Measurements from ENCODE around the gene CCDC93.

CCDC93 gene

DNA sequence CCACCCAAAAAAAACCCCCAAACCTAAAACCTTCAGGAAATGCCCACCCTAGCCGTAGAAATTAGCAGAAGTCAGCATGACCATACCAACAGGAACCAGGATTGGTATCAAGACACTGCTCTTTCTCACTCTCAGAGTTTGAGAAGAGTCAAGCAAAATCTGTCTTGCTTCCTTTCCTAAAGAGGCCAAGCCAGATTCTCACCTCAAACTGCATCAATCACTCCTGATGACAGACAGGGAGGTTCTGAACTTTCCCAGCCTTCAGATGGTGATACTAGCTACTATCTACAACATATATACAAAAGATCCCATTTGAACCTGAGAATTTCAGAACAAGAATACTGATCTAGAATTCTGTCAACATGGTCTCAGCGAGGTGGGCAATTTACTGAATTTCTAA is 29.7 kb downstream of the CCDC93 start:
- no peak for DNase-seq

DNA sequence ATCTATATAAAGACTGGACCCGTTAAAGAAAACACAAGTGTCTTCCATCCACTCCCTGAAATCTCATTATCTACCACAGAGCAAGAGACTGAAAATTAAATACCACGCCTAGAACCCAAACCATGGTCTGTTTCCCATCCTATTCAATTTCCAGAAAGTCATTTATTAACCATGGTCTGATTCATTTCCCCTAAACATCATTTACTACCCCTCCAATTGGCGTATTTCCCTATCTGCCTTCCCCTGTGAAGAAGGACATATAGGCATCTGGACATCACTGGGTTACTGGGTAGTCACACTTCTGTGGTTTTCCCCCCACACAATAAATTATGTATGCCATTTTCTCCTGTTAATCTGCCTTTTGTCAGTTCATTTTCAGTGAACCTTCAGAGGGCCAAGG is 30.8 kb downstream of the CCDC93 start:
- DNase-seq = no peak

DNA sequence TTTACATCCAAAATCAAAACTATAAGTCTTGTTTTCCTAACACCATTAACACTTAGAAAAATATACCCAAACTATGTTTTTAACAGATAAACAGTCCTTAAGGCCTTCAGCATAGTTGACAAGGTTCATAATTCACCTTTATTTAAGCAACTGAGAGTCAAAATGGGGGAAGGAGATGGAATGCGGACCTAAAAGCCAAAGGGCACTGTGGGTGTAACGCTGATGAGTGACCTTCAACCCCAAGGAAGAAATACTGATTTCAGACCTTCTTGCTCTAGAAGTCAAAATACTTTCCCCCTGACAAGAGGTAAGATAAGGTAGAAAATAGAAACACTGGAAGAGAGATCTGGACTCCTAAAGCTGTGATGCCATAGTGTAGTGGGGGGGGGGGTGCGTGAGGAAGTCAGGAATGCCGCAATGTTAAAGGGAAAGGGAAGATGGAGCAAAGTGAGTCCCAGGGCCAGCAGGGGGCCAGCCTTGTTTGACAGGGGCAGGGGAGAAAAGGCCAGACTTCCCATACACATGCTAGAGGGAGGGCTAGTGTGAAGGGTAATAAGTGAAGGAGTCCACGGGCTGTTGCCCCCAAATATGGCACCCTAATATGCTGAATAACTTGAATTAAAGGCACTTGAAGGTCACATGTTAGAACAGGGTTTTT is 31.4 kb downstream of the CCDC93 start:
- no peak for DNase-seq

DNA sequence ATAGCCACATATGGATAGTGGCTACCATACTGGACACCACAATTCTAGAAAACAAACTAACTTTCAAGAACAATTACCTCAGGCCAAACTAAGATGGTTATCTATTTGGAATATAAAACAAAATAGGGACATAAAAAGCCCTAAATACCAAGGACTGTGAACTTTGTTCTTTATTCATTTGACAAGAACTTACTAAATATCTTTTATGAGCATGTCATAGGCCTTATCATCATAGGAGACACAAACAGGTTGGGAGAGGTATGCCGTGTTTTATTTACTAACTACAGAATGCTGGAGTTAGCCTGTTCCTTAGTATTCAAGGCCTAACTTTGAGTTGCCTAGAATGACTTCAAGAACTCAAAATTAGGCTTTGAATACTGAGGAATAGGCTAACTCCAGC is 32.1 kb downstream of the CCDC93 start:
- DNase-seq = no peak

DNA sequence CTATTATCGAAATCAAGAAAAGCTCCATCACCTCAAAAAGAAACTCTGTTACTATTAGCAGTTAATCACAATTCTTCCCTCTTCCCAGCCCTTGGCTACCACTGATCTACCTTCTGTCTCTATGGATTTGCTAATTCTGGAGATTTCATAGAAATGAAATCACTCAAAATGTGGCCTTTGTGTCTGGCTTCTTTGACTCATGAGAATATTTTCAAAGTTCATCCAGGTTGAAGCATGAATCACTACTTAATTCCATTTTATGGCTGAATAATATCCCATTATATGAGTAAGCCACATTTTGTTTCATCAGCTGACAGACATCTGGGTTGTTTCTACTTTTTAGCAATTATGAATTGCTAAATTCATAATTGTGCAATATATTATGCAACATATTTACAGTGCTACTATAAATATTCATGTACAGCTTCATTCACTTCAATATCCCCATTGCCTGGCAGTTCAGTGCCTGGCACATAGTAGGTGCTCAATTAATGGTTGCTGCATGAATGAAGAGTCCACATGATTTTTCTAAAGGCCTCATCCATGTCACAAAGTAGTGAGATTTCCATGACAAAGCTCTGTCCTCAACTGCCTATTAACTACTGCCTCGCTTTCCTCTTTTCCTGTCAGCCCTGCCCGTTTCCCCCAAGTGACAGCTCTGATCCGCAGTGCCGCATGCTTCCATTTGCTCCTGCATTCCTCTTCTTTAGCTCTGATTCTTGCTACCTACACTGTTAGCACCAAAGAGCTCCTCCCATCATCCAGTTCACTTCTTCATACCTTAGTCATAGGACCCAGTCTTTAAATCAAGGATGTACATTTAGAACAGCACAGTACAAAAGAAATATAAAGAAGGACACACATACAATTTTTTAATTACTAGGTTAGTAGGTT is 32.8 kb downstream of the CCDC93 start:
- DNase-seq = no peak

DNA sequence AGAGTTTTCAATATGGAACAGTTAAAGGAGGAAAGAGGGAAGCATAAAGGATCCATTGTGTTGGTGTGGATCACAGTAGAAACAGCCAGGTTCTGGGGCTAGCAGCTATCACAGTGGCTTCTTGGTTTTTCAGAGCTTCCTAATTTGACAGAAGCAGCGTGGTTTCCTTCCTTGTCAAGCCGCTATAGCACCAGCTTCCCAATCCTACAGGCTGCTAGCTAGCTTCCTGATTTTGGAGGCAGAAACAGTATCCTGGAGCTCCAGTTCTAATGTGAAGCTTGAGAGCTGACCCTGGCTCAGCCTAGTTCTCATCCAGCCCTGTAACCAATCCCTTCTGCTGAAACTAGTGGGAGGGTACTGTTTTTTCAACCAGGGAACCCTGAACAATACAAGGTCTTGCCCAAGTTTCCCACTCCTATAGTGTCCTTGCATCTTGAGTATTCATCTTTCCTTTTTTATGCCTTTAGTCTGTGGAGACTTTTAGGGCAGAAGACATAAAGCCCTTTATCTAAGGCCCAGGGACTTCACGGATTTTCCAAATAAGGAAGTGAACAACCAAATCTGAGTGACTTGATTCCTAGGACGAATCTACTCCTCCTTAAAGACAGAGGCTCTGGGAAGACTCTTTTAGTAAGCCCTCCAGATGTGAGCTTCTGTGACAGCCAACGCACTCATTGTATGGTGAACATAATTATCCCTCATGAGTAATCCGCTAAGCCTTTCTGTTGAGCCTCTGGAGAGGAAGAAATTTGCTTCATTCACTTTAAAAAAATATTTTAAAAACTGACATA is 33.8 kb downstream of the CCDC93 start:
- no peak for DNase-seq

DNA sequence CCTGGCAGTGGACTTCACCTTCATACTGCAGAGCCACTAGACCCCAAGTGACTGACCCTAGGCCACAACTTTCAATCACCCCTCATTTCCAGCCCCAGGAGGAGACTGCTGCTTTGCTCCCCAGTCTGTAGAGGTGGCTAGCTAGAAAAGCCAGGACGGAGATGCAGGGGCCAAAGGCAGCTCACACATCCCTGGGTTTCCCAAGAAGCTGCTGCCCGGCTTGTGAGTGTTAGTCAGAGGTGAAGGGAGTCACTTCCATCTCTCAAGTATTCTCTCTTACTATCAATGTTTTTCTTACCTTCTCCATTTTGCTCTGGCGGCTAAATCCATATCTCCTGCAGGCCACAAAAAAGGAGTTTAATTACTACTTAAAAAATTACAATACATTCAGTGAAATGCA is 36.2 kb downstream of the CCDC93 start:
- no peak for DNase-seq

DNA sequence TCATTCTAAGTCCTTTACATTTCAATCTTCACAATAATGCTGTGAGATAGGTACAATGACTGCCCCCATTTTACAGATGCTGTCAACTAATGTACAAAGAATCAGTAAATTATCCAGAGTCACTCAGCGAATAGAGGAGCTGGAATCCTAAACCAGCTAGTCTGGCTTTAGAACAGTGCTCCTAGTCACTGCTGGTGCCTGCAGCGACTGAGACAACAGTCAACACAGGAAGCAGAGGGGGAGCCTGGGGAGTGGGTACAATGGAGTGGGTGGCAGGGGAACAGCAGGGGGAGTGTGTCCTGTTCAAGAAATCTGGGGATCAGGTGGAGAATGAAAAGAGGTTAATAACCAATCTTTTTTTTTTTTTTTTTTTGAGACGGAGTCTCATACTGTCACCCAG is 37.3 kb downstream of the CCDC93 start:
- no peak for DNase-seq

DNA sequence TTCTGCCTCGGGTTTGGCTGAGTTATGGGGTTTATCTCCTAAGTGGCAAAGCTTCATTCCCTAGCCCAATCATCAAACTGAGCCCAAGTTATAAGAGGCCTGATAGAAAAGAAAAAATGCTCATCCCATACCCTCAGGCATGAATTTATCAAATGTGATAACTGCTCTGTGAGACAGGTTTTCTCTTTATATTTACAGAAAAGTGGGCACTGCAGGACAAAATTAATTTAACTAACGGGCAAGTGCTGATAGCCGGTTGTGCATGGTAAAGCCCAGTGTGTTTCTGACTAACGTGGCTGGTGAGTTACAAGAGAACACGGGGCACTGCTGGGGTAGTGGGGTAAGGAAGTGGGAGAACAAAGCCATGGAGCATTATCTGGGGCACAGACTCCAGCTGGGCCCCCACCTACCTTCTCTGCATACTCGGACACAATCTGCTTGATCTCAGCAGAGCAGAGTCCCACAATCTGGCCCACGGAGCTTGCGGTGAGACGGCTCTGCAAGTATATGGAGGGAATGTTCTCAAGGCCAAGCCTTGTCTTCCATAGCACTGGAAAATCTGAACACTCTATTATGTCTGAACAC is 40.3 kb downstream of the CCDC93 start:
- DNase-seq = no peak

DNA sequence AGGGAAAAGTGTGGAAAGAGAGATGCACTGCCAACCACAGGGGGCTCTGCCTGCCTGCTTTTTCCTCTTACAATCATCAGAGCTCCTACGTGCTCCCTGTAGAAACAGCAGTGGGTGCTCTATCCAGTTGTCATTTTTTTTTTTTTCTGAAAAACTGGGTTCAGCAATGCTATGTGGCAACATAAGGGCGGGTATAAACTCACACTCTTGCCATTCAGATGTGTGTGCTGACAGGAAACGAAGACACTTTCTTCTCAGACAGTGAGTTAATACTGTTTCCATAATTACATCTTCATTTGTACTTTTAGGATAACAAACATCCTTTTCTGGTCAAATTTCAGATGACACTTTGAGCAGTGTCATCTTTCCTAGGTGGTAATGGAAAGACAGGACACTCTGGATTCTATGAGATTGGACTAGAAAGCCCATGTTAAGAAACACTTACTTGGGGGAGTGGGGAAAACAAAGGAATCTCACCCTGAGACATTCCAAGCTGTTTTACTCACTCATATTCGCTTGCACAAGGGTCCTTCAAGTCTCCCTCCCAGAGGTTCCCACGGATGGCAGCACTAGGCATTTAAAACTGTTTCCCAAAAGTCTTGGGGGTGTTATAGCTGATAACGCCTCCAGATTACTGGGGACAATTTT is 41.3 kb downstream of the CCDC93 start:
- no peak for DNase-seq

DNA sequence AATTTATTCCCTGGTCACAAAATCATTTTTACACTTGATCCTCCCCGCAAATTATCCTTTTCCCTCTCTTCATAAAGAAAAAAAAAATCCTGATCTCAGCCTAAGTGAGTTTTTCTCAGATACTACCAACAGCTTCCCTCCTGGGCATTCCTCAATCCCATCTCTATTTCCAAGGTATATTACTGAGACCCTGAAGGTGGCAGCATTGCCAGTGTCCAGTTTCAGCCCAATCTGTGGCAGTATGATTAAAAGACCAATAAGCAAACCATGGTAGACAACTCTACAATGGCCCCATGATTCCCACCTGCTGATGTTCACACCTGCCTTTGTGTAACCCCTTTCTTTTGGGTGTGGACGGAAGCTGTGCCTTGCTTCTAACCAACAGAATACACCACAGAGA is 45.1 kb downstream of the CCDC93 start:
- DNase-seq = no peak

DNA sequence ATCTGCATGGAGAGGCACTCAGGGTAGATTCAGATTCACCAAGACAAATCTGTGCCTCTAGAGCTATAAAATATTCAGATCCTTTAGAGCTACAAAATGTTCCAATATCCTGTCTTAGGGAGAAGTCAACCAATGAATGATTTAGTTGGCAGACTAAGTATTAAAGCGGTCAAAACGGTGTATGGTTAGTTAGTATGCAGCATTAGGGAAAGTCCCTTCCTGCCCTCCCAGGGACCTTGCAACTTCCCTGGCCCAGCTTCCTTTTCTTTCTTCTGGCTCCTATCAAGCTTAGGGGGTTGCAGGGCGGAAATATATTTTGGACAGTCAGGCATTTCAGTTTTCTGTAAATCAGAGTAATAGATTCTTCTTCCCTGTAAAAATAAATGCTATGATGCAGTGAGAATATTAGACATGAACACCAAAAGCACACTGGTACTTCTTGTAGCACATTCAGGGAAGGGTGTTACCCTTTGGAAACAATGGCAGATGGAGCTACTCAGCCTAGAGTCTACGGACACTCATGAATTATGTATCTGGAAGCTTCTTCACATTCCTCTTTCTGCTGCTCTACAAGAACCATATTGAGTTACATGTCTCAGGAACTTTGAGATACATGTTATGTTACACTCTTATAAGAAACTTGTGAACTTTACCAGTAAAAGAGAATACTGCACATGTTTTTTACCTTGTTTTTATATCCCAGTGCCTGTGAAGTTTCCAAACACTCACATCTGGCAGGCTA is 45.7 kb downstream of the CCDC93 start:
- no peak for DNase-seq

DNA sequence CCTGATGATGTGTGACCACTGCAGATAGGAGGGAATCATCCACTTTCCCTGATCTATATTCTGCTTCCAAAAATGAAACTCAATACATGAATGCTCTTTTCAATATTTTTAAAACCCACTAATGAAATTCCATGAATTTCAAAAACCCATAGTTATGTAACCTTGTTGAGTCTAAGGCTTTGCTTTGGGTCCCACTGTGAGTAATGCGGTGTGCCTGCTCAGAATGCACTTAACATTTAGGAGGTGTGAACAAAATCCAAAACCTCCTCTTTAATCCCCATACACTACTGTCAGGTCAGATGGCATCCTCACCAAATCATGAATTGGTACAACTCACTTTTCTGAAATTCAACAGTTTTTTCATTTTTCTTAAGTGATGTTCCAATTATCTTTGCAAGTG is 50.4 kb downstream of the CCDC93 start:
- DNase-seq = no peak

DNA sequence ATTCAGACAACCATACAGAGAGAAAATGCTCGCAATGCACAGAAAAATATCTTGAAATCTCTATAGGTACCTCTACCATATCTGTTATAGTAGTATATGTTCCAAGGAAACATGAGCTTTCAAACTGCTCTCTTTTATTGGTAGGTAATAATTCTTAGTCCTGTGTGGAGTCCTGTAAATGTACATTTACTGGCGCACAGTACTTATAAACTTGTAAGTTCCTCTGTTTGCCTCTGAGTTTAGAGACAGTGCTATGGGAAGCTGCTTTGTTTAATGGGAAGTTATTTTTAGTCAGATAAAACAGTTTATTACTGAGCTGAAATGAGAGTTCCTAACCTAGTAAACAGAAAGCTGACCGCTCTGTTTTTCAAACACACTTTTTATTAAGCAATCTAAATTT is 52.7 kb downstream of the CCDC93 start:
- no peak for DNase-seq

DNA sequence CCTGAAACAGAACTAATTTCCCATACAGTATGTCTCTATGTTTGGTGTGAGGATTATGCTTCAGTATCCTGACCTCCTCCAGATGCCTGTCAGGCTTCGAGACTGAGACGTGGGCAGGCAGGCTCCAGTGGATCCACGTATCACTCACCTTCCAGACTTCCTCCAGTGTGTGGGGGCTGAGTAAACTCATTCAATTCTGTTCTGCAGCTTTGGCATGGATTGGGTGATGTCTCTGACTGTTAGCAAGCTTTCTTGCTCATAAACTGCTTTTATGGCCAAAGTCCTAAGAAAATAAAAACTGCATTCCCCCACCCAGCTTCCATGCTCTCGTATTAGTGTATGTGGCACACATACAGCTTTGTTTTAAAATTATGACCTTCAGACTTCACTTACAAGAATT is 53.6 kb downstream of the CCDC93 start:
- DNase-seq = no peak

DNA sequence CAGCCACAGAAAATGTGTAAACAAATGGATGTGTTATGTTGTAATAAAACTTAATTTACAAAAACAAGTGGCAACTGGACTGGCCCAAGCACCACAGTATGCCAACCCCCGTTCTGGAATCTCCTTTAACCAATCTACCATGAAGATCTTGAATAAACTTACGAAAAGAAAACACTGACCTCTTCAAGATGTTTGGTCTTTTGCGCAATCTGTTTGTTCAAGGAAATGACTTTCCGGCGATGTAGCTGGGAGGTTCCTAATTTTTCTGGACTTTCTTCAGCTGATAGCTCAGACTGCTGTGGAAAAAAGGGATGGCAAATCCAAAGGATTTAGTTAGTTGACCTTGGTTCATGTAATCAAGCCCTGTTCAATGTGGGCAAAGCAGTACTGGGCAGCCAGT is 55.7 kb downstream of the CCDC93 start:
- DNase-seq = no peak

DNA sequence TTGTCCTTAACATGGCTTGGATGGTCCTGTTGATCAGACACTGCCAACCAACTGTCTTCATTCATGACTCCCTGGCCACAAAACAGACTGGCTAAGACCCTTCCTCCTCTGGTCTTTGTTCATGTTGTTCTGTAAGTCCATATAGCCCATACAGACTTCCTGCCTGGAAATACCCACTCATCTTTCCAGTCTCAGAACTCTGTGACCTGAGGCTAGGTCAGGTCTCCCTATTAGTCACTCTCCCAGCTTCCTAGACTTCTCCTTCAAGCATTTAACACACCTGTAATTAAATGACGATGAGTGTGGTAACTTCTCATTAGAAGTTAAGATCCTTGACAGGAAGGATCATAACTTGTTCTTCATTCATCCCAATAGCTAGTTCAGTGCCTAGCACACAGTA is 56.3 kb downstream of the CCDC93 start:
- no peak for DNase-seq

DNA sequence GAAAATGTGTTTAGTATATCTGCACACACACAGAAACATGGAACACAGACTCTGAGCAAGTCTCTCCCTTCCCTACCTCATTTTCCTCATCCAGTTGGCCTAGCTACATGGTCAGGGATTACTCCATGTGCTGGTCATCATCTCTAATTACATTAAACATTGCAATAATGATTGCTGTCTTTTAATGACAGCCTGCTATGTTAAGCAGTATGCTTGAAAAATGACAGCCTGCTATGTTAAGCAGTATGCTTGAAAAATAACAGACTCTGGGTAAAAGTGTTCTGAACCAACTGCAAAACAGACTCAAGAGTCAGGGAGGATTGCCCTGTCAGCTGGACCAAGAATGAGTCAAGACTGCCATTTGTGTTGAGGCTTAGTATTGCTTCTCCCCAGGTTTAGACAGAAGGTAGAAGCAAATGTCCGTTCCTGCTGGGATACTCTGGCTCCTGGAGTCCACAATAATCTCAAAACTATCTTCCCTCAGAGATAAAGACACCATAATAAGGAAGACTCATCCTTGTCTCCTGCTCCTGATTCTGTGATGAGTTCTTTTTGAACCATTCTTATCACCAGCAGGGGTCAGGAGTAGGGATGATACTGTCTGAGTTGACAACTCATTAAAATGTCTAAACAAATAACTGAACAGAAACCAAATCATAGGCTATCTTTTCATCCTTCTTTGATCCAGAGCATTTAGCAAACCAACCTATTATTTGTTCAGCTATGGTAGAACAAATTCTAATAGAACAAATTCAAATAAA is 57.7 kb downstream of the CCDC93 start:
- no peak for DNase-seq

DNA sequence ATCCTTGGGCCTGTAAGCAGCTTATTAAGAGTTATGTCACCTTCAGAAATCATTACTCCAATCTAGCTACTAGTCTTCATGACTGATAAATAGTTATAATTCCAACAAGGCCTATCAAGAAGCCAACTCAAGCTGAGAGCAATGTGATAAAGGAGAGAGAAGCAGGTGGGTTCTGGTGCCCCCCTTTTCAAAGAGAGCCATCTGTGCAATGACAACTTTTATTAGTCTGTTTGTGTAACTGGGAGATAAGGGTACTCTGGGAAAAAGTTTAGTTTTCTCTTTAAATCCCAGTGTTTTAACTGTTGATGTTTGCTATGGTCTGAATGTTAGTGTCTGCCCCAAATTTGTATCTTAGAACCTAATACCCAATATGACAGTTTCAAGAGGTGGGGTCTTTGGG is 60.6 kb downstream of the CCDC93 start:
- no peak for DNase-seq

DNA sequence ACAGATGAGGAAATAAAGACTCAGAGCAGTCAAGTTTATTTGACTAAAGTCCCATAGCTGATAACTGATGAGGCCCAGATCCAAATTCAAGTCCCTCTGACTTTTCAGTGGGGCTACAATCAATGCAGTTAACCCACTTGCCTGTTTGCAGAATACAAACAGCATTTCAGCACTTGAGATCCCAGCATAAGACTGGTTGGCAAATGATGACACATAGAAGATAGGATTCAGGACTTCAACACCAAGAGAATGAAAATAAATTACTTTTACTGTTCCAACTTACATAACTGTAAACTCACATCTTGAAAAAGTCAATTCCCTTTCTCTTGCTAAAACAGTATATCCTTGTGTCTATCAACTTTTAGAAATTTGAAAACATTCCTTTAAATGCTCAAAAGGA is 61.2 kb downstream of the CCDC93 start:
- DNase-seq = no peak

DNA sequence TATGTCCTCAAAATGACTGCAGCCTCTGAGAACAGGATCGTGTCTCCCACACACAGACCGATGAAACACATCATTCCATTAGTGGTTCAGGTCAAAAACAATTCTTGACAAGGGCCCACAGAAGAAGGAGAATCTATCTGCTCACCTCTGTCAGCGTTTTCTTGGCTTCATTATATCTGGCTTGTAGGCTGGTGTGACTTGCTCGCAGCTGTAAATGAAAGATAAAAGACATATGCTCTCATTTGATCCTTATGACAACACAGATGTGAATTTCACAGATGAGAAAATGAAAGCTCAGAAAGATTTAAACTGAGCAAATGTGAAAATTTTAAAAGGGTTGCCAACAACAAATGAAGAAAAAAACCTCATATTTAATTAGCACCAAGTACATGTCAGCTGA is 61.6 kb downstream of the CCDC93 start:
- no peak for DNase-seq
